Colon (tissue), 2 donors: ENCODE results near the gene AP4E1.
"Not testable (repeated sequence)": the region's sequence is repeated elsewhere in the genome, so short reads cannot be mapped to it uniquely, and the experiment has no call there.

ENCODE experiments used
- FAIRE-seq: peaks from 2 replicates; lab custom pipeline; 2012; peaks lifted over from hg19 to GRCh38; lab: Jason Lieb, UNC
- donor health status: control.
- donor health status: control.

Gene AP4E1

GRCh38 chr15:50889589-50889988 lies 18.9 kb upstream of the AP4E1 start:
- FAIRE-seq, result no peak

GRCh38 chr15:50890751-50891150 lies 17.7 kb upstream of the AP4E1 start:
- no peak for FAIRE-seq

- FAIRE-seq, result no peak
These were observed 17.3 kb upstream of the AP4E1 start for GRCh38 chr15:50891159-50891558.

GRCh38 chr15:50893976-50894375 lies 14.5 kb upstream of the AP4E1 start:
- FAIRE-seq, result no peak

- FAIRE-seq, result not testable (repeated sequence)
These were observed 7.1 kb upstream of the AP4E1 start for GRCh38 chr15:50901390-50901789.

GRCh38 chr15:50904211-50904610 lies 4.3 kb upstream of the AP4E1 start:
- FAIRE-seq, result no peak

GRCh38 chr15:50905055-50905454 lies 3.4 kb upstream of the AP4E1 start:
- FAIRE-seq, result no peak

GRCh38 chr15:50906954-50907600 lies 1.4 kb upstream of the AP4E1 start:
- no peak for FAIRE-seq

- FAIRE-seq, result no peak
These were observed 778 bp upstream of the AP4E1 start for GRCh38 chr15:50907601-50908208.

GRCh38 chr15:50909010-50909317 lies 481 bp downstream of the AP4E1 start:
- no peak for FAIRE-seq

GRCh38 chr15:50910426-50910795 lies 1.9 kb downstream of the AP4E1 start:
- FAIRE-seq, result not testable (repeated sequence)

GRCh38 chr15:50911001-50911400 lies 2.5 kb downstream of the AP4E1 start:
- FAIRE-seq, result no peak

GRCh38 chr15:50911621-50912020 lies 3.1 kb downstream of the AP4E1 start:
- no peak for FAIRE-seq

- FAIRE-seq, result no peak
These were observed 7.9 kb downstream of the AP4E1 start for GRCh38 chr15:50916400-50916799.

- FAIRE-seq, result not testable (repeated sequence)
These were observed 10.9 kb downstream of the AP4E1 start for GRCh38 chr15:50919359-50919758.

- FAIRE-seq, result no peak
These were observed 16.8 kb downstream of the AP4E1 start for GRCh38 chr15:50925281-50925680.

- FAIRE-seq, result no peak
These were observed 20.6 kb downstream of the AP4E1 start for GRCh38 chr15:50929062-50929461.

- no peak for FAIRE-seq
These were observed 22.3 kb downstream of the AP4E1 start for GRCh38 chr15:50930792-50931191.

- no peak for FAIRE-seq
These were observed 24.9 kb downstream of the AP4E1 start for GRCh38 chr15:50933341-50933740.

GRCh38 chr15:50938525-50938924 lies 30.0 kb downstream of the AP4E1 start:
- FAIRE-seq, result no peak

- no peak for FAIRE-seq
These were observed 31.4 kb downstream of the AP4E1 start for GRCh38 chr15:50939911-50940310.

- FAIRE-seq, result no peak
These were observed 32.0 kb downstream of the AP4E1 start for GRCh38 chr15:50940506-50940905.

- no peak for FAIRE-seq
These were observed 35.2 kb downstream of the AP4E1 start for GRCh38 chr15:50943638-50944037.

GRCh38 chr15:50944672-50945071 lies 36.2 kb downstream of the AP4E1 start:
- no peak for FAIRE-seq
